NCI-H345 (cell line): Measurements from ENCODE around the gene RPL19.
A peak's percentile ranks its signal among the peaks of the same experiment; 100 is the strongest.

Source experiments
- DNase-seq: peaks from one replicate; lab custom pipeline; 2025; lab: John Stamatoyannopoulos, UW

The RPL19 gene

GRCh38 chr17:39224778-39225307, 24.8 kb downstream of the RPL19 start:
- no peak for DNase-seq

- no peak for DNase-seq
Observed at GRCh38 chr17:39225308-39225958, 25.4 kb downstream of the RPL19 start, which contains the start of gene STAC2. Gene STAC2 (minus strand): TSS chr17:39225945. CDS start chr17:39225502, 443 bp downstream.

- peak; percentile 81 for DNase-seq
Observed at GRCh38 chr17:39225959-39226683, 26.0 kb downstream of the RPL19 start.

DNA sequence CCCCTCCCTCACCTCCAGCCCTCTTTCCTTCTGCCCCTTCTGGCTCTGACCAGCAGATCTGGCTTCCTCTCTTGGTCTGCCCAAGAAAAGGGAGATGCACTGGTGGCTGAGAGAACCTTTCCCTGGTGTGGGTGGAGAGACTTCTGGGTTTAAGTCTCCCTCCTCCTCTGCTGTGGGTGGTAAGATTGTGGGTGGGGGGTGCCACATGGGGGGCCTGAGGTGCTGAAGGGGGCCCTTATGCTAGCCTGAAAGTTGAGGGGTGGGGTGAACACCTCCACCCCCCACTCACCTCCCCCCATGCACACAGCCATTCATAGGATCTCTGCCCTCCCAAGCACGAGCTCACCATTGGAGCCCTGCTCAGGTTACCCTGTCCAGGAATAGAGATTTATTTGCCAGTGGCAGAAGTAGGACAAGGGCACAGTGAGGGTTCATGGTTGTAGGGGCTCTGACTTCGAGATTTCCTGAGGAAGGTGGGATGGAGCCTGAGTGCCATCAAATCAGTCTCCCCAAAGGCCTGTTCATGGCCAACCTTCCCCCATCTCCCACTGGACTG, 27.4 kb downstream of the RPL19 start:
- no peak for DNase-seq

DNA sequence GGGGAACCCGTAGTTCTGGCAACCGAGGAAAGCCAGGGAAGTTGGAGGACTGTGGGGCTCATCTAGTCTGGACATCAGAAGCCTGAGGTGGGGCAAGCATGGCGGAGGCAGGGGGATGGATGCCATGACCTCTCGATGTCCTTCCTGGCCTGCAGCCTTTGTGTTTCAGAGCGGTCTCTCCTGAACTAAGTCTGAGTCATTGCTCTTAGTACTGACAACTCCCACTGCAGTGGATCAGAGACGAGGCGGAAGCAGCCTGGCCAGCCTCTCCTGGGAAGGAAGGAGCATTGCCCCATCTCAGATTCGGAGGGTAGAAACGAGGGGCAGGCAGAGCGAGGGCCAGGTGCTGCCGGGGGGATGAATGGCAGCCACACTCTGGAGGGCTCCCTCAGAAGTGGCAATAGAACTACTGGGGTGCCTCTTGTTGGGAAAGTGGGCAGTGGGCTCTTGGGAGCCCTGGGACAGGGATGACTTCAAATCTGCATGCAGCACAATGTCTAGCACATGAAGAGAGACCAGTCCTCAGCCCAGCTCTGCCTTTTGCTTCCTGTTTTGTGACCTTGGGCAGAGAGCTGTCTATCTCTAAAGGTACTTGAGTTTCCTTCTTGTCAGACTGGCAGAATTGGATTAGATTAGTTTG, 29.3 kb downstream of the RPL19 start:
- no peak for DNase-seq

DNA sequence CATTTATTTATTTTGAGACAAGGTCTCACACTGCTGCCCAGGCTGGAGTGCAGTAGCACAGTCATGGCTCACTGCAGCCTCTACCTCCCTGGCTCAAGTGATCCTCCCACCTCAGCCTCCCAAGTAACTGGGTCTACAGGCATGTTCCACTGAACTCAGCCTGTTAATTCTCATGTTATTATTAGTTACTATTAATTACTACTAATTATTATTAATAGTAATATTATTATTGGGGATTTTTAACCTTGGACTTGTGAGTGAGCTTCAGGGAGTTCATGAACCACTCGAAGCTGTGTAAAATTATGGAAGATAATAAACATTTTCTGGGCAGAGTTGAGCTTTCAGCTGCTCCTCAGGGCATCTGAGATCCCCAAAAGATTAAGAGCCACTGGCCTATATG, 30.3 kb downstream of the RPL19 start:
- DNase-seq = no peak

- no peak for DNase-seq
Observed at GRCh38 chr17:39231091-39231561, 31.0 kb downstream of the RPL19 start.

- peak; percentile 39 for DNase-seq
Observed at GRCh38 chr17:39231591-39232551, 31.8 kb downstream of the RPL19 start.

DNA sequence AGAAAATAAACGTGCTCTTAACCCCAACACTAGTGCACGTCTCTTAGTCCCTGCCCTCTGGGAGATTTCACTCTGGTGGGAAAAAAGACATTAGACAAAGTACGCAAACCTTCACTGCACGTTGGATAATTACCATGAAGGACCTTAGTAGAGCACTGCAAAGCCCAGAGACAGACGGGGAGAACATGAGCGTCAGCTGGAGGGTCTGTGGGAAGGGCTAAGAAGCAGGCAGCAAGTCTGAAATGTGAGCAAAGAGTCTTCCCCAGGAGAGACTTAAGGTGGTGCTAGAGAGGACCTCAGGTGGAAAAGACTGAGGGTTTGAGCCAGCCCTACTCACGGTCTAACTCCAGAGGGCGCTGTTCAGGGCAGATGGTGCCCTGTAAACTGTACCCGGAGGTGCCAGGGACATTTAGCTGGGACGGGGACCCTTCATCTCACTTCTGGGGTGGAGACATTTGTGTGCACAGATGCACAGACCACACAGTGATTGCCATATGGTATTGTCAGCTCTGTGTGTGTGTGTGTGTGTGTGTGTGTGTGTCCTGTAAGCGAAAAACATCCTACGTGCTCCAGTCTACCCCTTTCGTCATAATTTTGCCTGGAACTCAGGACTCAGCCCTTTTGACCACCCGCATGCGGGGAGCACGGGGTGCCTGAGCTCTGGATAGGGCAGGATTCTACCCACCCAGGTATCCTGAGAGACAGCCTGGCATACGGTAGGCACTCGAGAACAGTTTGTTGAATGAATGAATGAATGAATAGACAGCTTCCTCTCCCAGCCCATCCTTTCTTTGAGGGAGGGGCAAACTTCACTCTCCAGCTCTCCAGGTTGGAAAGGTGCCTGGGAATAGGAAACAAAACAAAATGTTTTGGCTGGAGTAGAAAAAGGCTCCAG, 35.7 kb downstream of the RPL19 start:
- peak; percentile 76 for DNase-seq

GRCh38 chr17:39236450-39236927, 36.4 kb downstream of the RPL19 start:
- DNase-seq = peak; percentile 80

- peak; percentile 81 for DNase-seq
Observed at GRCh38 chr17:39236981-39237441, 36.9 kb downstream of the RPL19 start.

DNA sequence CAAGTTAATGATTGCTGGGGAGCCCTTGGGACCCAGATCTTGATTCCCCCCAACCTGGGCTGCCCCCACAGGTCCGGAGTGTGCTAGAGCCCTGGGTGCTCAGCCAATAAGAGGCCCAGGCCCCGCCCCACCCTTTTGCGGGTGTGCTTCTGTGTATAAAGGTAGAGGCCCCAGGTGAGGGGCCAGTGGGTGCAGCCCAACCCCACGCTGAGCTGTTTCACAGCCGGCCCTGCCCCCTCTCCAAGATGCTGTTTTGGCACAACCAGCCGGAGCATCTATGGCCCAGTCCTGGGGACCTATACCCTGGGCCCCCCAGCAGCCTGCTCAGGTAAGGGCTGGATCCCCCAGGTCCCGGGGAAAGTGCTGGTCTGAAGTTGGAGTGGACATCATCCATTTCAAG, 37.5 kb downstream of the RPL19 start:
- no peak for DNase-seq

DNA sequence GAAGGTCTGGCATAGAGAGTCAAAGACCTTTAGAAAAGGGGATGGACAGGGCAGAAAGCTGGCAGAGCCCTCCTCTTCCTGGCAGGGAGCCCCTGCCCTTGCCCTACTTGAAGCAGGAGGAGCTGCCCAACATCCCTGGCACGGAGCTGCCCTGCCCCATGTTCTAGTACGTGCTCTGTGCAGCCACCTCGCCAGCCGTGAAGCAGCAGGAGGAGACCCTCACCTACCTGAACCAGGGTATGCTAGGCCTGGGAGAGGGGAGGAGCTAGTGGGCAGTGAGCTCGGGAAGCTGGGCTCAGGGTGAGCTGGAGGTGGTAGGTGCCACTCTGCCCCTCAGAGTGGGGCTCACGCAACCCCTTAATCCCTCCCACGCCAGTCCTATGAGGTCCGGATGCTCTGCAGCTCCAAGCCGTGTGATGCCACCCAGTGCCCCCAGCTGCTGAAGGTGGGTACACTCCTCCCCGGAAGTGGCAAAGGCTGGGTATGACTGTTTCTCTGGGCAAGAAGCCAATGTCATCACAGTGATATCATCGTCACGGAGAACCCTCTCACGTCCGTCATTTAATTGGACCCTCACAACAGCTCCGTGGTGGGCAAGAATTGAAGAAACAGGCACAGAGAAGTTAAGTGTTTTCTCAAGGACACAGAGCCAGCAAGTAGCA, 38.4 kb downstream of the RPL19 start:
- peak; percentile 87 for DNase-seq

DNA sequence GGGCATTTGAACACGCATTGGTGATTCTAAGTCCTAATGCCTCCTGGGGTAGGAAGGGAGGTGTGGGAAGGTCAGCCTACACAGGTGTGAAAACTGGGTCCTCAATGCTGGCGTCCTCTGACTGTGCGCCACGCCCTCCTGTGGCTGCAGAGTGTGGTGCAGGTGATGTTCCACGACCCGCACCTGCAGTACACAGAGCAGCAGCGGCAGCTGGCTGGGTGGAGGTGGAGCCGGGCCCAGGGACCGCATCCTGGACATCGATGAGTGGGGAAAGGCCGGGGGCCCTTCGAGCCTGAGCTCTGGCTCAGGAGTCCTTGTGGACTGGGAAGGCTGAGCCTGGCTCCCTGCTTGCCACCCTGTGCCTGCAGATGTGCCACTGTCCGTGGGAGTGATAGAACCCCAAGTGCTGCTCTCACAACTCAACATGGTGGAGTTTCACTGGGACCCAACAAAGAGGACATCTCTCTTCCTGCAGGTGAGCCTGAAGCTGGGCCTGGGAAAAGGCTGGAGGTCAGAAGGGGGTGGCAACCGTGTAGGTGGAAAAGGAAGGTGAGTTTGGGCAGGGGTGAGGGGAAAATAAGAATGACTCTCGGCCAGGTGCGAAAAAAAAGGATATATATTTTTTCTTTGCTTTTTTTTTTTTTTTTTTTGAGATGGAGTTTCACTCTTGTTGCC, 39.7 kb downstream of the RPL19 start:
- peak; percentile 57 for DNase-seq

- DNase-seq = no peak
Observed at GRCh38 chr17:39240631-39241030, 40.5 kb downstream of the RPL19 start.

DNA sequence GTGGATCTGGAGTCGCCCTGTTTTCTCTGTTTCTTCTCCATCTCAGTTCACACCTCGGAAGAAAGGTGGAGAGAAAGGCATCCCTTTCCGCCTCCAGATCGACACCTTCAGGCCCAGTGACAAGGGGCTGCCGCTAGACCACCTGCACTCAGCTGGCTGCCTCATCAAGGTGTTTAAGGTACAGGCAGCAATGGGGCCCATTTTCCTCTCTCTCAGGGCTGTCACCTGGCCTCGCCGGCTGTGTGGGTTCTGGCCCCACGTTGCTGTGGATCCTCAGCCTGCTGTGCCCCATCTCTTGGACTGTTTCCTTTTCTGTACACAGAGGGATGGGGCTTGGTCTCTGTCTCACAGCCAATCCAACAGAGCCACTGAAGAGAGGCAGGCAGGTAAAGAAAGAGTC, 43.1 kb downstream of the RPL19 start:
- DNase-seq = no peak

GRCh38 chr17:39244016-39244599, 44.0 kb downstream of the RPL19 start:
- DNase-seq = no peak
